HPDE6-E6E7 (cell line): Measurements from ENCODE around the gene SLC25A12.
"Not testable (repeated sequence)": the region's sequence is repeated elsewhere in the genome, so short reads cannot be mapped to it uniquely, and the experiment has no call there.

ENCODE experiments used
- DNase-seq: peaks from one replicate; pipeline ENCODE4 v3.0.0; 2011; ENCODE audit warnings: missing footprints; ENCODE audit errors: extremely low spot score

The SLC25A12 gene

DNA sequence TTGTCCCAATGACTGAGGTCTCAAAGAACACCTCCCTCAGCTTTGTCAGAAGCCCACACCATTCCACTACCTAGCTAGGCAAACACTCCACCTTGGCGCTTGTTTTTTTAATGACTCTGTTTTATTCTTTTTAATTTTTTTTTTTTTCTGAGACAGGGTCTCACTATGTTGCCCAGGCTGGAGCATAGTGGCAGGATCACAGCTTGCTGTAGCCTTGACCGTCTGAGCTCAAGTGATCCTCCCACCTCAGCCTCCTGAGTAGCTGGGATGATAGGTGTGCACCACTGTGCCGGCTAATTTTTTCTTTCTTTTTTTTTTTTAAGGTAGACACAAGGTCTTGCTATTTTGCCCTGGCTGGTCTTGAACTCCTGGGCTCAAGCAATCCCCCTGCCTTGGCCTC lies 101.9 kb downstream of the SLC25A12 start:
- no peak for DNase-seq

DNA sequence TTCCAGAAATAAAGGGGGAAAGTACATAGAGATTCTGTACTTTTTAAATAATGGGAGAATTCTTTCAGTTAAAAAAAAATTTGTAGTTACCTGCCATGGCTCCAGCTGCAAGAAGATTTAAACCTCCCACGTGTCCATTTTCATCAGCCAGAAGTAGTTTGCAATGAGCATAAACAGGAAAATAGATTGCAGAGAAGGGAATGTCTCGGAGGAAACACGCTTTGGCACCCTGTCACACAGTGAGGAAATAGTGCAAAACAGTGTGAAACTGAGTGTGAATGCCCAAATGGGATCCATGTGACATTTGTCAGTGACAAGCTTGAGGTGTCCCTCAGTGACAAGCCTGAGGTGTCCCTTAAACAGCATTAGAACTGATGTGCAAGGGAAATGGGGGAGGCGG lies 102.7 kb downstream of the SLC25A12 start:
- no peak for DNase-seq

DNA sequence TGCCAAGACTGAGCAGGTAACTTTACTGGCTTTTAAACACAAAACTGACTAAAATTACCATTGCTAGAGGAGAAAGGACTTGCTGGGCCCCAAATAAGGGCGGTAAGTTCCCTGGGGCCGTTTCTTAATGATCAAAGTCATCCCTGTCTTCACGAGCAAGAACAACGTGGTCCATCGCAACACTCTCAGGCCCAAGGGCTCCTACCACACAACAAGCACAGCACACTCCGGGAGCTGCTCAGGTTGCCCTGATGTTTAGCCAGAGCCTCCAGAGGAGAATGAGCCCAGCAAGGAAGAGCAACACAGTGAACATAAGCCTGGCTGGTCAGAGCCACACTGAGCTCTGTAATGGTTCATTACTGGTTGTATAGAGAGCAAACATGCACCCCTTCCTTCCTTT lies 104.1 kb downstream of the SLC25A12 start:
- no peak for DNase-seq

DNA sequence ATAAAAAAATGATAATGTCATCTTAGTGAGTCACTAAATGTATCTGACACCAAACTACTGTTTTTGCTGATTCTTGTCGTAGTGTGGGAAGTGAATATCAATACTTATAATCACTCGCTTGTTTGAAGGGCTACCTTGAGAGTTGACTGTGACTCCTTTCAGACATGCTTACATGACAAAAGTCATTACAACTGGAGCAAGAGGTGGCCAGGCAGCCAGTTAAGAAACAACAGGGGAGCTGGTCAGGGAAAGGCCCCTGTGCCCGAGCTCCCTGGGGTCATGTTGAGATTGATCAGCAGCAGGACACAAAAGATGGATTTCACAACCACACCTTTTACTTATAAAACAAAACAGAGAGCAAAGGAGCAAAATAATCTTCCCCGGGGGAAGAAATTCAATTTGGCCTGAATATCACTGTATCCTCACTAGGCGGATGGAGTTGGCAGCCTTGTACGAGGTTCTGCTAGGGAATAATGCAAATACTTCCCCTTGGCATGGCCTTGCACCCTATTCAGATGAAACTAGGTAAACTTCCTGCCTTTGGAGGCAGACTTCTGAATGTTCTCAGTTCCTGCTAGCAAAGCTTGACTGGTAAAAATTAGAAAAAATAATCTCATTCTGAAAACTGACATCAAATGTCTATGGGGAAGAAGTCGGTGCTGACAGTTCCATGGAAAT lies 105.6 kb downstream of the SLC25A12 start:
- no peak for DNase-seq

DNA sequence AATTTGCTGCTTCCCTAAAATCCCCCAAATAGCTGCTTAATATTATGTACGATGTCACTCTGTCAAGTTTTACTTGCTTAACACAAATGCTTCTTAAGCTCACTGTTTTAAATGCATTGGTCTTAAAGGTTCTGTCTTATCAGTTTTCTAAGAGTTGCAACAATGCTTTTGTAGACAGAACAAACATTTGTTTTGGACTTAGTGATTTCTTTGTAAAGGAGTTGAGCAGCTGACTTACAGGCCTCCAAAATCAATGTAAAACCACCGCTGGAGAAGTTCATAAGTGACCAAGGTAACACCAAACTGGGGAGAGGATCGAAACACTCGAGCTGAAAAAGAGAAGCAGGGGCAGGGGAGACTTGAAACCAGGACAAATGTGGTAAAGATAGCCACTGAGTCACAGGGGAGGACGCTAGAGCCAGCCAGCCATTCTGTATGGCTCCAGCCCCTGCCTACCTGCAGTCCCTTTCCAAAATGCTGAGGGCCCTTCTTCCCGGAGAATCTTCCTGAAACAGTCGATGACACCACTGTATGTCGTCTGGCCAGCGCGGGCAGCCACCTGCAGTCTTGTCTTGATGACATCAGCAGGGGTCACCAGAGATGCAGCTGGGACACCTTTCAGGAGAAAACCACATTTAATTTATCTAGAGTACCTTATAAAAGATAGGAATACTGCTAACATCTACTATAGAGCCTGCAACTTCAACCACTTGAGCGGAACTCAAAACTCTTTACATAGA lies 106.5 kb downstream of the SLC25A12 start:
- DNase-seq = no peak

DNA sequence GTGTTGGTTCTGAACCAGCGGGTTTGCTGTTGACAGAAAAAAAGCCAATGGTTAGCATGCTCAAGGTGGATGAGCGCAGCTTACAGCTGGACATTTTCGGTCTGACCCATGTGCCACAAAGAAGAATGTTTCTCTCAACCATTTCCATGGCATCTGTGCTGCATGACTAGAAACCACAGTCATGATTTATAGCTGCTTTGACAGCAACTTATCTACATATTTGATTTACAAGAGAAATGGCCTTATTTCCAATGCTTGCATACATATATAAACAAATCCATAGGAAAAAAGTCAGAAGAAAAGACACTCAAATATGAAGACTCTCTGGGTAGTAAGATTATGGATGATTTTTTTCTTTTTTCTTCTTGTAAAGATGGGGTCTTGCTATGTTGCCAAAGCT lies 108.6 kb downstream of the SLC25A12 start:
- no peak for DNase-seq

DNA sequence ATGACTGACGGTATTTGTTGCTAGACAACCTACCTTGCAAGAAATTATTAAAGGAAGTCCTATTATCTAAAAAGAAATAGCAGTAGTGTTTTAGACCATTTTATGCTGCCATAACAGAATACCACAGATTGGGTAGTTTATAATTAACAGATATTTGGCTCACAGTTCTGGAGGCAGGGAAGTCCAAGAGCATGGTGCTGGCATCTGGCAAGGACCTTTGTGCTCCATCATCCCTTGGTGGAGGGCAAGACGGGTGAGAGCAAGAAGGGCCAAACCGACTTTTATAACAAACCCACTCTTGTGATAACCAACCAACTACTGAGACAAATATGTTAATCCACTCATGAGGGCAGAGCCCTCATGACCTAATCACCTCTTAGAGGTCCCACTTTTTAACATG lies 115.5 kb downstream of the SLC25A12 start:
- no peak for DNase-seq

DNA sequence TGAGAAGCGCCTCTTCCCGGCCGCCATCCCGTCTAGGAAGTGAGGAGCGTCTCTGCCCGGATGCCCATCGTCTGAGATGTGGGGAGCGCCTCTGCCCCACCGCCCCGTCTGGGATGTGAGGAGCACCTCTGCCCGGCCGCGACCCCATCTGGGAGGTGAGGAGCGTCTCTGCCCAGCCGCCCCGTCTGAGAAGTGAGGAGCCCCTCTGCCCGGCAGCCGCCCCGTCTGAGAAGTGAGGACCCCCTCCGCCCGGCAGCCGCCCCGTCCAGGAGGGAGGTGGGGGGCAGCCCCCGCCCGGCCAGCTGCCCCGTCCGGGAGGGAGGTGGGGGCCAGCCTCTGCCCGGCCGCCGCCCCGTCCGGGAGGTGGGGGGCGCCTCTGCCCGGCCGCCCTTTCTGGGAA lies 119.5 kb downstream of the SLC25A12 start:
- not testable (repeated sequence) for DNase-seq

DNA sequence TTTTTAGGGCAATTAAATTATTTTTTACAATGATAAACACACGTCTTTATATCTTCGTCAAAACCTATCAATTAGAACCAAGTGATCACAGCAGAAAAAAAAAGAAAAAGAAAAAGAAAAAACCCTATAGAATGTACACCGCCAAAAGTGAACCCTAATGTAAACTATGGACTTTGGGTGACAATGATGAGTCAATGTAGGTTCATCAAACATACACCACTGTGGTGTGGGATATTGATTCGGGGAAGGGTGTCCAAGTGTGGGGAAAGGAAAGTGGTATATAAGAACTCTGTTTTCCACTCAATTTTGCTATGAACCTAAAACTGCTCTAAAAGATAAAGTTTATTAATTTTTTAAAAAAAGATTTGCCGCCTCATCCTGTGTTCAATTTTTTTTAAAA lies 121.7 kb downstream of the SLC25A12 start:
- DNase-seq = no peak

DNA sequence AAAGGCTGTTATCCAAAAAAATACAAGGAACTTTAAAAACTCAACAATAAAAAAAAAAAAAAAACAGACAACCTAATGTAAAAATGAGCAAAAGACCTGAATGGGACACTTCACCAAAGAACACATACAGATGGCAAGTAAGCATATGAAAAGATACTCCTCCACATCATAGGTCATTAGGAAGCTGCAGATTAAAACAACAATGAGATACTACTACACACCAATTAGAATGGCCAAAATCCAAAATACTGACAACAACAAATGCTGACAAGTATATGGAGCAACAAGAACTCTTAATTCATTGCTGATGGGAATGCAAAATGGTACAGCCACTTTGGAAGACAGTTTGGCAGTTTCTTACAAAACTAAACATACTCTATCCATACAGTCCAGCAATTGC lies 122.6 kb downstream of the SLC25A12 start:
- no peak for DNase-seq

DNA sequence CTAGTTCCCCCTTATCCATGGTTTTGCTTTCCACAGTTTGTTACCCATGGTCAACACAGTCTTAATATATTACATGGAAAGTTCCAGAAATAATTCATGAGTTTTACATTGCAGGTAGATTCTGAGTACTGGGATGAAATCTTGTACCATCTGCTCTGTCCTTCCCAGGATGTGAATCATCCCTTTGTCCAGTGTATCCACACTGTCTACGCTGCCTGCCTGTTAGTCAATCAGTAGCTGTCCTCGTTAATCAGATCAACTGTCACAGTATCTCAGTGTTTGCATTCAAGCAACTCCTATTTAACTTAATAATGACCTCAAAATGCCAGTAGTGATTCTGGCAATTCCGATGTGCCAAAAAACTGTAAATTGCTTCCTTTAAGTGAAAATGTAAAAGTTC lies 130.4 kb downstream of the SLC25A12 start:
- peak; percentile 35 for DNase-seq

DNA sequence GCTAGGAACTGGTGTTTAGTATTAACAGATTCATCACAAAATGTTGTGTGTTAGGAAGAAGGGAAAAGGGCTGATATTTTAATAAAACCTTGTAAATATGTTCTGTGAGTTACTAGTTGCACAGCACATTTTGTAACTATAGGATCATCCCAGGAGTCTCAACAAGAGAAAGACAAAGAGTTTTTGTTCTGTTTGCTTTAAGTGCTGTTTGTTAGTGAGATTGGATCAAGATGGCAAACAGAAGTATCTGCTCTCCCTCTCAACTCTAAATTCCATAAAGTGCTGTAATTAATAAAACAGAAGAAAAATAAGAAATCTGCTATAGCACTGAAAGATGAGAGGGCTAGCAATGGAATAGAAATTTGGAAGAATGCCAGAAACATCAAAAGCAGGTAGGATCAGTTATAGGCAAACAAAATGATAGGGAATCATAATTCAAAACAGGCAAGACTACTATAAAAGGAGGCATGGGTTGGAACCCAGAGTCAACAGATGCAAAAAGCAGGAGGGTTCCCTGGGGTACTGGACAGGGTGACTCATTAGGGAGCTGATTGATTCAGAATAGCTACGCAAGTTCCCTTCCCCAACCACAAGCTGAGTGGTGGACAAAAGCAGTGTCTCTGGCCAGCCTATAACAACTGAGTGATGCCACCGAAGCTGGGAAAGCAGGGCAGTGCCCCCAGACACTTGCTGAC lies 131.0 kb downstream of the SLC25A12 start:
- peak; percentile 8 for DNase-seq

DNA sequence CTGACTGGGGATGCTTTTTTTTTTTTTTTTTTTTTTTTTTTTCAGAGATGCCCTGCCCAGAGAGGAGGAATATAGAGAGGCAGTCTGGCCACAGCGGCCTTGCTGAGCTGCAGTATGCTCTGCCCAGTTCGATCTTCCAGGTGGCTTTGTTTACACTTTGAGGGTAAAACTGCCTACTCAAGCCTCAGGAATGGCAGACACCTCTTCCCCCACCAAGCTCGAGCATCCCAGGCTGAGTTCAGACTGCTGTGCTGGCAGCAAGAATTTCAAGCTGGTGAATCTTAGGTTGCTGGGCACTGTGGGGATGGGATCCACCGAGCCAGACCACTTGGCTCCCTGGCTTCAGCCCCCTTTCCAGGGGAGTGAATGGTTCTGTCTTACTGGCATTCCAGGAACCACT lies 132.9 kb downstream of the SLC25A12 start:
- DNase-seq = not testable (repeated sequence)

DNA sequence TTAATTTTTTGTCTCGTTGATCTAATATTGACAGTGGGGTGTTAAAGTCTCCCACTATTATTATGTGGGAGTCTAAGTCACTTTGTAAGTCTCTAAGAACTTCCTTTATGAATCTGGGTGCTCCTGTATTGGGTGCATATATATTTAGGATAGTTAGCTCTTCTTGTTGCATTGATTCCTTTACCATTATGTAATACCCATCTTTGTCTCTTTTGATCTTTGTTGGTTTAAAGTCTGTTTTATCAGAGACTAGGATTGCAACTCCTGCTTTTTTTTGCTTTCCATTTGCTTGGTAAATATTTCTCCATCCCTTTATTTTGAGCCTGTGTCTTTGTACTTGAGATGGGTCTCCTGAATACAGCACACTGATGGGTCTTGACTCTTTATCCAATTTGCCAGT lies 135.3 kb downstream of the SLC25A12 start:
- not testable (repeated sequence) for DNase-seq

DNA sequence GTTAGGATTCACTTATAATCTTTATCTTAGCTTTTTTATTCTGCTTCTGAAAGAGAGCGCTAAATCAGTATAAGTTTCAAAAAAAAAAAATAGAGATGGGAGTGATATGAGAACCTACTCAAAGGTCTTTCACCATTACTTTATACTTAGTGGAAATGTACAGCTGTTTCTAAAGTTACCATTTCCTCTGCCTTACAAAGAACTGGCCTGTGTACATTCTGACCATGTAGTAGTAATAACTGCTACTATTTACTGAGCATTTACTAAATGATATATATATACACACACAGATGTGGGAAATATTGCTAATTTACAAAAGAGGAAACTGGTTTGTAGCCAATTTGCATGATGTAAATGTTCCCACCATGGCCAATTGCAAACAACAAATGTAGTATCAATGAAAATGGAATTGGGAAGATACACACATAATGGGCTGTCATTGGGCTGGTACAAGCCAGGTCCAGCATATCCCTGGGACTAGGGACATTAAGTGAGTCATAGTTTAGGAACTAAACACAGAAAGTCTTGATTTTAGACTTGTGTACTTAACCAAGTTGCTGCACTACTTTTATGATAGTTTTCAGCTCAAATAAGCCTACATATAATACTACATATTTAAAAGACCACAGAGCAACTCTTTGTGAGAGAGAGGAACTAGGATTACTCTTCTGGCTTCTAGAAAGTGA lies 139.6 kb downstream of the SLC25A12 start:
- DNase-seq = no peak

DNA sequence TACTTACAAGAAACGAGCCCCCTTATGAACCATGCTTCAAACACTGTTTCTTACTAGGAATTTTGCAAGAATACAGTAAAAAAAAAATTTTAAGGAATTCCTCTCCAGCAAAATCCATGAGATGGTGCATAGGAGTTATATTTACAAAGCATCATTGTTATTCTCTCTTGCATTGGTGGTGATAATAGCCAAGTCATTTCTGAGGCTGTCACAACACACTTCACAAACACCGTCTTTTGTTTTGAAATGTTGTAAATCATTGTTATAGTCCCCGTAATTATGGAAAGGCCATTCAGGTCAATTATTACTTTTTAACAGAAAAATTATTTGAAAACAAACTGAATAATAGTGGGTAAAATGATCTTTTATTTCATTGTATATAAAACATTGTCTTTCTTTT lies 146.7 kb downstream of the SLC25A12 start:
- DNase-seq = no peak

DNA sequence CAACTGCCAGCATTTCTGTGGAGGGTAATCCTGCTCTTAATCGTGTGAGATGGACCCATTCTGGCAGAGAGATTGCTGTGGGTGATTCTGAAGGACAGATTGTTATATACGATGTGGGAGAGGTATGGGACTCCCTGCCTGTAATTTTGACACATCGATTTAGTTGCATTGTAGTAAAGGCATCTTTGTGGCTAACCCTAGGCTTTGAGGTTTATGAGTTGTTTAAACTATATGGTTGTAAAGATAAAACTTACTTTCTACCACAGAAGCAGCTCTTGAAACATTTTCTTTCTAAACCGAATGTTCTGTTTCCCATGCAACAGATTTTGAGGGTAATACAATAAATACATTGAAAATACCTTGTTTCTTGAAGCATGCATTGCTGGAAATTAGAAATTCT lies 148.2 kb downstream of the SLC25A12 start:
- DNase-seq = no peak

DNA sequence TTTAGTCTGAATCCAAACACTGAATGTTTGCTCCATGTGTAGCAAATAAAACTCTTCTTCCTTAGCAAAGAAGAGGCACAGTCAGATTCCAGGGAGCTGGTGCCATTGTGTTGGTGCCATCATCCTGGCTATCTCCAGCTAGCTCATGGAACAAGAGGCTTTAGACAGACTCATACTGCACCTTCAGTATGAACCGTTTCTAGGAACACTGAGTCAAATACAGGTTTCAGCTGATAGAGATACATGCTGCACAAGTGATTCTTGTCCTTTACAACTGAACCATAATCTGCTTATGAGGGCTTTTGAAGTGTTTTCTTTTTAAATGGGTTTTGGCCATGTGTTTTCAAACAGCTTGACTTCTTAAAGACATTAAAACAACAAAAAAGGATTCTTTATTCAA lies 148.9 kb downstream of the SLC25A12 start:
- no peak for DNase-seq

DNA sequence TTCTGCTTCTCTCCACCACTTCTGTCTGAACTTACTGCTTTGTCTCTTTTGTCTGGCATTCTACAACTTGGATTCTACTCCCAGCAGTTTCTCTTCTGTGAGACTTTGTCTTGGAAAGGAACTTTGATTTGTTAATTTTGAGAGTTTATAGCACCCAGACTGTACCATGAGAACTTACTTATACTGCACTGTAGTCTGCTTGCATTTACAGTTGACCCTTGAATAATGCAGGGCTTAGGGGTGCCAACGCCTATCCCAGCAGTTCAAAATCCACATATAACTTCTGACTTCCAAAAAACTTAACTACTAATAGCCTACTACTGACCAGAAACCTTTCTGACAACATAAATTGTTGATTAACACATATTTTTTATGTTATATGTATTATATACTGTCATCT lies 151.3 kb downstream of the SLC25A12 start:
- no peak for DNase-seq

DNA sequence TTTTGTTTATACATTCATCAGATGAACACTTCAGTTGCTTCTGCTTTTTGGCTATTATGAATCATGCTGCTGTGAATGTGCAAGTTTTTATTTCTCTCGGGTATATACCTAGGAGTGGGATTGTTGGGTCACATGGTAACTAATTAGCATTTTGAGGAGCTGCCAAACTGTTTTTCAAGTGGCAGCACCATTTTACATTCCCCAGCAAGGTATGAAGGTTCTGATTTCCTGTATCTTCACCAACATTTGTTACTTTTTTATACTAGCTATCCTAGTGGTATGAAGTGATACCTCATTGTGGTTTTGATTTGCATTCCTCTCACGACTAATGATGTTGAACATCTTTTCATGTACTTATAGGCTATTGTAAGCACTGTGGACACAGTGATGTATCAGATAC lies 152.9 kb downstream of the SLC25A12 start:
- DNase-seq = no peak

DNA sequence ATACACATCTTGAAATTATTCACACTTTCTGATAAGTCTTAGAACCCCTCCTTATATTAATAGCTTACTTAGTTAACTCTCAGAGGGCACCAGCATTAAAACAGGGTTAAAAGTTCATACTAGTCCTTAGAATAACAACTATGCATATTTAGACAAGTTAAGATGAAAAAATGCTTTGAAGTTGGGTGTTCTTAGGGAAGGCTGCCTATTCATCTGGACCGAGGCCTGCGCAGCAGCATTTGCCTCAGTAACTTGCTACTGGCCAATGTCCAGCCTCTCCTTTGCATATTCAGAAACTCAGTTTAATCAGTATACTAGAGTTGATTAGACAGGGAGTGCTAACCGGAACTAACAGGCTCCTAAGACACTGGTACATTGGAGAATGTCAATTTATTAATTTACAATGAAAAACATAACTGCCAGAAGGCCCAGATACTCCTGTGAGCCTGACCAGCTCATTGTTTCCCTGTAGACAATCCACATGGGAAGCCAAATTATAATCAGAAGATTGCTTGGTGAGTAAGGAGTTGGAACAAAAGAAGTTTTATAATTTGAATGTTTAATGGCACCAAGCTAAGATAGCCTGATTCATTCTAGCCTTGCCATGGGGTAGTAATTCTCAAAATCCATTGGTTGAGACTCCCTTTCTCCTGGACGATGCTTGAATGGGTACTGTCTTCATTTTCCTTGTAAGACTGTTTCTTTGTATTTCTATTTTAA lies 157.9 kb downstream of the SLC25A12 start:
- no peak for DNase-seq
